ENCODE measurements around the gene AQP12B.
A peak's percentile ranks its signal among the peaks of the same experiment; 100 is the strongest.

The AQP12B gene

DNA sequence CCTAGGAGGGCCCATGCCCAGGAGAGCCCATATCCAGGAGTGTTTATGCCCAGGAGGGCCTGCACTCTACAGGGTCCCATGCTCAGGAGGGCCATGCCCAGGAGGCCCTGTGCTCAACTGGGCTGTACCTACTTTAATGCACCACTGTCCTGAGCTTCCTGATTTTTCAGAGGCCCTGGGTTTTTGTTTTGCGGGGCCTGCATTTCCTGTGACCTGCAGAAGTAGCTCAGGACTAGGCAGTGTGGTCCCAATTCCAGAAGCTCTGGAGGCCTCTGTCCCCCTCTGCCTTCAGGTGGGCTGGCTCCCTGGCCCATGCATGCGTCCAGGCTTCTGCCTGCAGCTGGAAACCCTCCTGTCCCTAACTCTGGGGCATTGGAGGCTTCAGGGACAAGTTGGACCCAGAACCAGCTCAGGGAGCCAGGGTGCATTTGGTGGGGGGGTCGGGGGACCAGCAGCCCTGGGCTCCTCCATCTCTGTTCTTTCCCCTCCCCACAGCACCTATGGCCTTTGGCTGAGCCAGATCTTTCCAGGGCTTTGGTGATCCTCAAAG lies 46.6 kb downstream of the AQP12B start:
- H3K4me3 Mint-ChIP-seq, result no peak overlapping the region
- no peak for ATAC-seq (replicated peaks)

DNA sequence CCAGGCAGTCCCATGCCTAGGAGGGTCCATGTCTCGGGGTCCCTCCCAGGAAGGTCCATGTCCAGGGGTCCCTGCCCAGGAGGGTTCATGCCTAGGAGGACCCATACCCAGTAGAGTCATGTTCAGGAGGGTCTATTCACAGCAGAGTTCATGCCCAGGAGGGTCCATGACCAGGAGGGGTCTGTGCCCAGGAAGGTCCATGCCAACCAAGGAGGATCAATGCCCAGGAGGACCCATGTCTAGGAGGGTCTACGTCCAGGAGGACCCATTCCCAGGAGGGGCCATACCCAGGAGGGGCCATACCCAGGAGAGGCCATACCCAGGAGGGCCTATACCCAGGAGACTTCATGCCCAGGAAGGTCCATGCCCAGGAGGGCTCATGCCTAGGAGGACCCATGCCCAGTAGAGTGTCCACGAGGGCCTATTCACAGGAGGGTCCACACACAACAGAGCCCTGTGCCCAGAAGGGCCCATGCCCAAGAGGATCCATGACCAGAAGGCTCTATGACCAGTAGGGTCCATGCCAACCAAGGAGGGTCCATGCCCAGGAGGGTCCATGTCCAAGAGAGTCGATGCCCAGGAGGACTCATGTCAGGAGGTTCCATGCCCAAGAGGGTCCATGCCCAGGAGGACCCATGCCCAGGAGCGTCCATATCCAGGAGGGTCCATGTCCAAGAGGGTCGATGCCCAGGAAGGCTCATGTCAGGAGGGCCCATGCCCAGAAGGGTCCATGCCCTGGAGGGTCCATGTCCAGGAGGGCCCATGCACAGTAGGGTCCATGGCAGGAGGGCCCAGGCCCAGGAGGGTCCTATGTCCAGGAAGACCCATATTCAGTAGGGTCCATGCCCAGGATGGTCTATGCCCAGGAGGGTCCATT lies 47.3 kb downstream of the AQP12B start:
- H3K9me3 Mint-ChIP-seq, result peaks cover 24 to 27% of the 10 kb centered on the region in 2 donors
- H3K4me1 Mint-ChIP-seq, result peaks cover 0 to 2% of the 10 kb centered on the region in 2 donors
- no peak overlapping the region for H3K4me3 Mint-ChIP-seq
- no peak overlapping the region for H3K27ac Mint-ChIP-seq
- no peaks in the 10 kb centered on the region for H3K27me3 Mint-ChIP-seq
- no peak for ATAC-seq (replicated peaks)
- H3K36me3 Mint-ChIP-seq, result peaks cover 11 to 27% of the 10 kb centered on the region in 2 donors
- DNase-seq, result no peak

More for the DNA sequence above, 46.6 kb downstream of the AQP12B start:
- H3K9me3 Mint-ChIP-seq, result peaks cover 24 to 27% of the 10 kb centered on the region in 2 donors
- DNase-seq, result no peak
- peaks cover 10 to 23% of the 10 kb centered on the region in 2 donors for H3K36me3 Mint-ChIP-seq
- no peaks in the 10 kb centered on the region for H3K27me3 Mint-ChIP-seq
- no peak overlapping the region for H3K27ac Mint-ChIP-seq
- H3K4me1 Mint-ChIP-seq, result peaks cover 0 to 3% of the 10 kb centered on the region in 2 donors

DNA sequence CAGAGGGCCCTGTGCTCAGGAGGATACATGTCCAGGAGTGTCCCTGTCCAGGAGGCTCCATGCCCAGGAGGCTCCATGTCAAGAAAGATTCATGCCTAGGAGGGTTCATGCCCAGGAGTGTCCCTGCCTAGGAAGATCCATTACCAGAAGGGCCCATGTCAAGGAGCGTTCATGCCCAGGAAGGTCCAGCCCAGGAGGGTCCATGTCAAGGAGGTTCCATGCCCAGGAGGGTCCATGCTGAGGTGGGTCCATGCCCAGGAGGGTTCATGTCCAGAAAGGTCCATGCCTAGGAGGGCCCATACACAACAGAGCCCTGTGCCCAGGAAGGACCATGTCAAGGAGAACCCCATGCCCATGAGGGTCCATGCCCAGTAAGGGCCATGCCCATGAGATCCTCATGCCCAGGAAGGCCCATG lies 50.4 kb downstream of the AQP12B start:
- ATAC-seq (replicated peaks) (no peak), DNase-seq (no peak)
- Mint-ChIP-seq H3K4me3 (no peak overlapping the region), H3K27ac (no peak overlapping the region), H3K9me3 (peaks cover 24 to 27% of the 10 kb centered on the region in 2 donors), H3K36me3 (peaks cover 12 to 27% of the 10 kb centered on the region in 2 donors), H3K27me3 (no peaks in the 10 kb centered on the region), H3K4me1 (no peaks in the 10 kb centered on the region)

DNA sequence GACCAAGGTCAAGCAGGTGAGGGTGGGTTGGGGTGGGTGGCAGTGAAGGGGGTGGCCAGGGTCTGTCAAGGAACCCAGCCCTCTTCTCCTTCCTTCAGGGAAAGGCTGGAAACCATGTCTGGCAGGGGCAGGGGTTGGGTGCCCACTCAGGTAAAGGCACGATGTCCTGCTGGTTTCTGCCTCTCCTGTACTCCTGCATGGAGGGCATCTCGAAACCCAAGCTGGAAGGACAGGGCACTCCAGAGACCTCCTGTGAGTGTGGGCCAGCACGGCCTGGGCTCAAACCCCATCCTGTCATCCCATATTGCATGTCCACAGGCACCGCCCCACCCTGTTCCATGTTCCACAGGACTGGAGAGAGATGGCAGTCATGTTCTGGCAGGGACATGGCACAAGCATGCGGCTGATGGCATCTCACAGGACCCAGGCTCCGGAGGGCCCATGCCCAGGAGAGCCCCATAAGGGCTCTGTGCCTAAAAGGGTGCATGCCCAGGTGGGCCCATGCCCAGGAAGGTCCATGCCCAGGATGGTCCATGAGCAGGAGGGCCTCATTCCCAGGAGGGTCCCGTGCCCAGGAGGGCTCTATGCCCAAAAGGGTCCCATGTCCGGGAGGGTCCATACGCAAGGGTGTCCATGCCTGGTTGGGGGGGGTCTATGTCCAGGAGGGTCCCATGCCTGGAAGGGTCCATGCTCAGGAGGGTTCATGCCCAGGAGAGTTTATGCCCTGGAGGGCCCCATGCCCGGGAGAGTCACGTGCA lies 51.0 kb downstream of the AQP12B start:
- Mint-ChIP-seq H3K27me3 (no peaks in the 10 kb centered on the region), H3K9me3 (peaks cover 24 to 27% of the 10 kb centered on the region in 2 donors), H3K4me1 (peaks cover 4 to 5% of the 10 kb centered on the region in 2 donors), H3K4me3 (no peak overlapping the region), H3K36me3 (peaks cover 12 to 27% of the 10 kb centered on the region in 2 donors), H3K27ac (no peak overlapping the region)
- ATAC-seq (replicated peaks) (no peak), DNase-seq (no peak)

DNA sequence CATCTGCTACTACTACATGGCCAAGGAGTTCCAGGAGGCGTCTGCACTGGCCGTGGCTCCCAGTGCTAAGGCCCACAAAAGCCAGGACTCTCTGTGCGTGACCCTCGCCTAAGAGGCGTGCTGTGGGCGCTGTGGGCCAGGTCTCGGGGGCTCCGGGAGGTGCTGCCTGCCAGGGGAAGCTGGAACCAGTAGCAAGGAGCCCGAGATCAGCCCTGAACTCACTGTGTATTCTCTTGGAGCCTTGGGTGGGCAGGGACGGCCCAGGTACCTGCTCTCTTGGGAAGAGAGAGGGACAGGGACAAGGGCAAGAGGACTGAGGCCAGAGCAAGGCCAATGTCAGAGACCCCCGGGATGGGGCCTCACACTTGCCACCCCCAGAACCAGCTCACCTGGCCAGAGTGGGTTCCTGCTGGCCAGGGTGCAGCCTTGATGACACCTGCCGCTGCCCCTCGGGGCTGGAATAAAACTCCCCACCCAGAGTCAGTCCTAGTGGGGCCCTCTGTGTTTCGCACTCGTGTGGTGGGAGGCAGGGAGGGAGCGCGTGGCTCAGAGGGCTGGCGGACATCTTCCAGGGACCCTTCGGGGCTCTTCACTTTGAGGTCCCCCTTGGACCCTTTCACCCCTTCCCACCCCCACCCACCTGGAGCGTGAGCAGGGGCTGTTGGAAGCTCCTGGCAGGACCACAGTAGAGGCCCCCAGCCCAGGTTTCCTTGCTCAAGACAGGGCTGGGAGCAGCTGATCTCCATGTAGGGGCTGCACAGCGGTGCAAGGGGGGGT lies 51.7 kb downstream of the AQP12B start:
- no peak overlapping the region for H3K27ac Mint-ChIP-seq
- ATAC-seq (replicated peaks) (no peak), DNase-seq (no peak)
- H3K4me3 Mint-ChIP-seq, result no peak overlapping the region
- H3K9me3 Mint-ChIP-seq, result peaks cover 24 to 27% of the 10 kb centered on the region in 2 donors
- H3K4me1 Mint-ChIP-seq, result peaks cover 7 to 10% of the 10 kb centered on the region in 2 donors
- no peaks in the 10 kb centered on the region for H3K27me3 Mint-ChIP-seq
- H3K36me3 Mint-ChIP-seq, result peaks cover 12 to 27% of the 10 kb centered on the region in 2 donors

DNA sequence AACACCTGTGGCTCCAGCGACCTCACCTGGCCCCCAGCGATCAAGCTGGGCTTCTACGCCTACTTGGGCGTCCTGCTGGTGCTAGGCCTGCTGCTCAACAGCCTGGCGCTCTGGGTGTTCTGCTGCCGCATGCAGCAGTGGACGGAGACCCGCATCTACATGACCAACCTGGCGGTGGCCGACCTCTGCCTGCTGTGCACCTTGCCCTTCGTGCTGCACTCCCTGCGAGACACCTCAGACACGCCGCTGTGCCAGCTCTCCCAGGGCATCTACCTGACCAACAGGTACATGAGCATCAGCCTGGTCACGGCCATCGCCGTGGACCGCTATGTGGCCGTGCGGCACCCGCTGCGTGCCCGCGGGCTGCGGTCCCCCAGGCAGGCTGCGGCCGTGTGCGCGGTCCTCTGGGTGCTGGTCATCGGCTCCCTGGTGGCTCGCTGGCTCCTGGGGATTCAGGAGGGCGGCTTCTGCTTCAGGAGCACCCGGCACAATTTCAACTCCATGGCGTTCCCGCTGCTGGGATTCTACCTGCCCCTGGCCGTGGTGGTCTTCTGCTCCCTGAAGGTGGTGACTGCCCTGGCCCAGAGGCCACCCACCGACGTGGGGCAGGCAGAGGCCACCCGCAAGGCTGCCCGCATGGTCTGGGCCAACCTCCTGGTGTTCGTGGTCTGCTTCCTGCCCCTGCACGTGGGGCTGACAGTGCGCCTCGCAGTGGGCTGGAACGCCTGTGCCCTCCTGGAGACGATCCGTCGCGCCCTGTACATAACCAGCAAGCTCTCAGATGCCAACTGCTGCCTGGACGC lies 52.5 kb downstream of the AQP12B start:
- H3K27me3 Mint-ChIP-seq, result peaks cover 0 to 5% of the 10 kb centered on the region in 2 donors
- peaks cover 21 to 27% of the 10 kb centered on the region in 2 donors for H3K9me3 Mint-ChIP-seq
- H3K4me1 Mint-ChIP-seq, result peaks cover 11 to 16% of the 10 kb centered on the region in 2 donors
- ATAC-seq (replicated peaks) (no peak), DNase-seq (no peak)
- H3K36me3 Mint-ChIP-seq, result peaks cover 14 to 27% of the 10 kb centered on the region in 2 donors
- H3K27ac Mint-ChIP-seq, result no peak overlapping the region
- H3K4me3 Mint-ChIP-seq, result no peak overlapping the region

DNA sequence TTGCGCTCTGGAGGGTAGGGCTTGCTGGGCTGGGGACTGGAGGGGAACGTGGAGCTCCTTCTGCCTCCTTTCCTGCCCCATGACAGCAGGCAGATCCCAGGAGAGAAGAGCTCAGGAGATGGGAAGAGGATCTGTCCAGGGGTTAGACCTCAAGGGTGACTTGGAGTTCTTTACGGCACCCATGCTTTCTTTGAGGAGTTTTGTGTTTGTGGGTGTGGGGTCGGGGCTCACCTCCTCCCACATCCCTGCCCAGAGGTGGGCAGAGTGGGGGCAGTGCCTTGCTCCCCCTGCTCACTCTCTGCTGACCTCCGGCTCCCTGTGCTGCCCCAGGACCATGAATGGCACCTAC lies 53.1 kb downstream of the AQP12B start:
- Mint-ChIP-seq H3K9me3 (peaks cover 20 to 22% of the 10 kb centered on the region in 2 donors), H3K27ac (no peak overlapping the region), H3K36me3 (peaks cover 12 to 23% of the 10 kb centered on the region in 2 donors), H3K27me3 (peaks cover 0 to 11% of the 10 kb centered on the region in 2 donors), H3K4me1 (peaks cover 17 to 22% of the 10 kb centered on the region in 2 donors), H3K4me3 (no peak overlapping the region)
- ATAC-seq (replicated peaks) (no peak), DNase-seq (no peak)

DNA sequence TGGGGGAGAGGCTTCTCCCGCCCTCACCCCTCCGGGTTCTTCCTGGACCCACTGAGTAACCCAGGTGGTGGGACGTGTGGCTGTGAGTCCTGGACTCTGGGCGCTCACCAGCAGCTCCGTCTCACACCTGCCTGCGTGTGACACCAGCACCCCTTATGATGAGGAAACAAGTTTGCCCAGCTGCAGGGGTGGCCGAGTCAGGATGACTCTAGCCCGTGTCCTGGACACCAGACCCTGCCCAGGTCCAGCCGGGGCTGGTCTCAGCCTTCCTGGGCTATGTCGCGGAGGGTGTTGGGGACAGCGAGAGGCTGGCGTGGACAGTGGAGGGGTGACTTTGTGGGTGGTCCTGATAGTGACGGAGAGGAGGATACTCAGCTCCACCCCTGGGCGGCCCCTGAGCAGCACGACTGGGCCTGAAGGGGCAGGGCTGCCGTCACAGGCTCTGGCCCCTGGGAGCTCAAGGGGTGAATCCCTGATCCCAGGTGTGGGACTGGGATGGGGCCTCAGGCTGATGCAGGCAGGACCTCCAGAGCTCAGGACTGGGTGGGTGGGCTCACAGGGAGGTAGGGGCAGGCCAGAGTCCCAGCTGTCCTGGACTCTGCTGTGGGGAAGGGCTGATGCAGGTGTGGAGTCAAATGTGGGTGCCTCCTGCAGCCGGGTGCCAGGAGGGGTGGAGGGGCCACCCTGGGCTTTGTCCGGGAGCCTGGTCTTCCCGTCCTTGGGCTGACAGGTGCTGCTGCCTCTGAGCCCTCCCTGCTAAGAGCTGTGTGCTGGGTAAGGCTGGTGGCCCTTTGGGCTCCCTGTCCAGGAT lies 53.7 kb downstream of the AQP12B start:
- ATAC-seq (replicated peaks), result no peak
- Mint-ChIP-seq H3K4me1 (peaks cover 23 to 27% of the 10 kb centered on the region in 2 donors), H3K27me3 (peaks cover 0 to 16% of the 10 kb centered on the region in 2 donors), H3K9me3 (peaks cover 15 to 16% of the 10 kb centered on the region in 2 donors), H3K4me3 (no peak overlapping the region), H3K27ac (no peak overlapping the region), H3K36me3 (peaks cover 12 to 21% of the 10 kb centered on the region in 2 donors)
- no peak for DNase-seq

DNA sequence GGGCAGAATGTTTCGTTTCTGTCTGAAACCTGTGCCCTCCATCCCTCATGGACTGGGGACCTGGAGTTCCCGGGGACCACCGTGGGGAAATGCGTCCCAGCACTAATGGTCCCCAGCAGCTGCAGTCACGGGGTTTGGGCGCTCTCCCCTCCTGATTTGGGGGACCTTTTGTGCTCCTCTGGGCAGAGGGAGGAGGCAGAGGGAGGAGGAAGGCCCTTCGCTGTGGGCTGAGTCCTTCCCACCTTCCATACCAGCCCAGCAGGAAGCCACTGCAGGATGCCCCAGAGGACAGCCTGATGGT lies 54.2 kb downstream of the AQP12B start:
- H3K4me3 Mint-ChIP-seq, result no peak overlapping the region
- peaks cover 24 to 29% of the 10 kb centered on the region in 2 donors for H3K4me1 Mint-ChIP-seq
- peaks cover 10 to 13% of the 10 kb centered on the region in 2 donors for H3K9me3 Mint-ChIP-seq
- no peak for ATAC-seq (replicated peaks)
- peaks cover 0 to 18% of the 10 kb centered on the region in 2 donors for H3K27me3 Mint-ChIP-seq
- DNase-seq, result no peak
- H3K27ac Mint-ChIP-seq, result no peak overlapping the region
- H3K36me3 Mint-ChIP-seq, result peaks cover 10 to 16% of the 10 kb centered on the region in 2 donors

DNA sequence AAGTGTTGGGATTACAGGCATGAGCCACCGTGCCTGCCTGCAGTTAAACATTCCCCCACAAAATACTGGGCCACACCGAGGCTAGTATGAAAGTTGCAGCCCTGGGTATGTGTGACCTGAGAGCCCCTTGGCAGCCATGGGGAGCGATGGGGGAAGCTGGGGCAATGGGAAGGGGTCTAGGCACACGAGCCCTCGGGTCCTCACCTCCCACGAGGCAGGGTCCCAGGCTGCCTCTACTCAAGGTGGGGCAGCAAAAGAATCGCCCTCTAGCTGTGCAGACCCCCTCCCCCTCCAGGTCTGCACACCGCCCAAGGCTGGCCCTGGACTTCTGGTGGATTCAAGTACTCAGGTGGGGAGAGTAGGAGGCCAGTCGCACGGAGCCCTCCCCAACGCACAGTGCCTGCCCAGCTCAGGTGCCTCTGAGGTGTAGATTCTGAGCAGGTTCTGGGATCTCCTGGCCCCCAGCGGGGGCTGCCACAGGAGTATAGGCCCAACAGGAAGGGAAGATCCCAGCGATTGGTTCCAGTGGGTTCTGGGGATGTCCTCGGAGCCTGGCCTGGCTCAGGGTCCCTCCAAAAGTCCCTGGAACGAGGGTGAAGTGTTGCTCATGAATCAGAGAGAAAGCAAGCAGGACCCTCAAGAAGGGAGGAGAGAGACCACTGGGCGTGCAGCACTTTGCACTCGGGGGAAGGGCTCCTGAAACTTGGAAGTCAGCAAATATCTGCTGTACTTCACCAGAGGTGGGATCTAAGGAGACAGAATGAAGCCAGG lies 54.8 kb downstream of the AQP12B start:
- Mint-ChIP-seq H3K27me3 (peaks cover 0 to 23% of the 10 kb centered on the region in 2 donors), H3K9me3 (peaks cover 5 to 7% of the 10 kb centered on the region in 2 donors), H3K27ac (peak overlapping the region; percentile 6), H3K4me1 (peaks cover 26 to 32% of the 10 kb centered on the region in 2 donors), H3K4me3 (no peak overlapping the region), H3K36me3 (peaks cover 7 to 14% of the 10 kb centered on the region in 2 donors)
- DNase-seq (no peak), ATAC-seq (replicated peaks) (no peak)

DNA sequence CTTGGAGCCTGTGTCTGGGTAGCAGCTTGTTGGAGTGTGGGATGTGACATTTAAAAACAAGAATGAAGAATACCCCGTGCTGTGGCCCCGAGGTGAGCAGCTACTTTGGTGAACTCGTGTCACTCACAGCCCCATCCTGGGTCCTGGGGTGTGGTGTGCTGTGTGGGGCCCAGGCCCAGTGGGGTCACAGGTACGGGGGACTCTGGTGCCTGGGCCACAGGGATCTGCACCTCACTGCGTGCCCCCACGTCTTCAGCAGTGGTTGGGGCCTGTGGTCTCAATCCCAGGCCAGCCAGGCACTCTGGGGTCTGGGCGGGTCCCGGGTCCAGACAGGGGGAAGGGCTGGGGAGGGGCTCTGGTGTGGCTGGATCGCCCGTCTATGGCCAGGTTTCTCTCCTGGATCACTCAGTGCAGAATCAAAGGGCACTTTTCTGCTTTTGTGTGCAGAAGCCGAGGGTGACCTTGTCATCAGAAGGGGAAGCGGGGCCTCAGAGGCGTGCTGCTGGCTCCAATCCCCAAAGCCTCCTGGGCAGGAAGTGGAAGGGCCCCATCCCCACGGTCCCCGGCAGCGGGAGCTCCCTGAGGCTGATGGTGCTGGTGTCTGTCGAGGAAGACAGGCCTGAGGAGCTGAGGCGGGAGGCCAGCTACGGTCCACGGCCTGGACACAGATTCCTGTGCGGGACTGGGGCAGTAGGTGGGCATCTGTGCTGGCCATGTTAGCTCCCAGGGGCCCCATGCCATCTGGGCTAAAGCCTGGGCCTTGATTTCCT lies 56.0 kb downstream of the AQP12B start:
- DNase-seq, result peak; percentile 35
- Mint-ChIP-seq H3K27me3 (peaks cover 0 to 35% of the 10 kb centered on the region in 2 donors), H3K4me3 (peak overlapping the region; percentile 53 to 74), H3K36me3 (peaks cover 6 to 8% of the 10 kb centered on the region in 2 donors), H3K27ac (peak overlapping the region; percentile 51), H3K9me3 (peaks cover 0 to 2% of the 10 kb centered on the region in 2 donors), H3K4me1 (peaks cover 34 to 38% of the 10 kb centered on the region in 2 donors)
- peak; percentile 42 to 63 for ATAC-seq (replicated peaks)
